ENCODE results near the gene FAM171A1. TPM values are rescaled to one million over a fixed set of nuclear protein-coding genes. Genes with fewer than 3 reads are reported as not detected.

FAM171A1 gene
- total RNA-seq, 1 donor from 2014 or later = 27.7 TPM

- intact Hi-C loops (cut with DNase I) = no loop called here
- Histone ChIP-seq H3K9me3 (no peaks in the 10 kb centered on the region), H3K36me3 (no peaks in the 10 kb centered on the region), H3K4me3 (no peak overlapping the region), H3K27me3 (no peaks in the 10 kb centered on the region), H3K4me1 (no peaks in the 10 kb centered on the region), H3K27ac (no peak overlapping the region)
- TF ChIP-seq, protein P1, sequence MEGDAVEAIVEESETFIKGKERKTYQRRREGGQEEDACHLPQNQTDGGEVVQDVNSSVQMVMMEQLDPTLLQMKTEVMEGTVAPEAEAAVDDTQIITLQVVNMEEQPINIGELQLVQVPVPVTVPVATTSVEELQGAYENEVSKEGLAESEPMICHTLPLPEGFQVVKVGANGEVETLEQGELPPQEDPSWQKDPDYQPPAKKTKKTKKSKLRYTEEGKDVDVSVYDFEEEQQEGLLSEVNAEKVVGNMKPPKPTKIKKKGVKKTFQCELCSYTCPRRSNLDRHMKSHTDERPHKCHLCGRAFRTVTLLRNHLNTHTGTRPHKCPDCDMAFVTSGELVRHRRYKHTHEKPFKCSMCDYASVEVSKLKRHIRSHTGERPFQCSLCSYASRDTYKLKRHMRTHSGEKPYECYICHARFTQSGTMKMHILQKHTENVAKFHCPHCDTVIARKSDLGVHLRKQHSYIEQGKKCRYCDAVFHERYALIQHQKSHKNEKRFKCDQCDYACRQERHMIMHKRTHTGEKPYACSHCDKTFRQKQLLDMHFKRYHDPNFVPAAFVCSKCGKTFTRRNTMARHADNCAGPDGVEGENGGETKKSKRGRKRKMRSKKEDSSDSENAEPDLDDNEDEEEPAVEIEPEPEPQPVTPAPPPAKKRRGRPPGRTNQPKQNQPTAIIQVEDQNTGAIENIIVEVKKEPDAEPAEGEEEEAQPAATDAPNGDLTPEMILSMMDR (IDR thresholded peaks at IDR 0.05) = no peak
- no peak for DNase-seq (ENCODE audit: low spot score in 2 of 2)
Measured at GRCh38 chr10:15225511-15225910, 145.6 kb downstream of the FAM171A1 start.

DNA sequence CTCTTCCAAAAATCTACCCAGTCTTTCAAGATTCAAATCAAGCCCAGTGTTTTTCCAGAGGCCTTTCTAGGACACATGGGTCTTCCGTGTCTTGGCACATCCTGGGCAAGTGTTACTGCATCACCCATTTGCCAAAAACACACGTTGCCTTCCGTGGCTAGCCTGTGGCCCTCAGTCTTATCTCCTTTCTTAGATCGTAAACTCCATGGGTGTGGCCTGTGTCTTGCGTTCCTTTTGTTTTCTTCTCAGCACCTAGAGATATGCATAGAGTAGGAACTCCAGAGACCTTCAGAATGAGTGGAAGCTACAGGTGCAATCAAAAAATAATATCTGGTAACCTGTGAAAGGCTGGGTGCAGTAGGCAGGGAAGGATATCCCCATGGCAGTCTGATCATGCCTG is 146.1 kb downstream of the FAM171A1 start:
- DNase-seq (ENCODE audit: low spot score in 2 of 2) = no peak
- intact Hi-C loops (cut with DNase I) = no loop called here
- TF ChIP-seq, protein P1 (IDR thresholded peaks at IDR 0.05) = no peak
- H3K9me3 ChIP-seq = no peaks in the 10 kb centered on the region
- no peaks in the 10 kb centered on the region for H3K27me3 ChIP-seq
- H3K4me1 ChIP-seq = no peaks in the 10 kb centered on the region
- no peak overlapping the region for H3K4me3 ChIP-seq
- no peaks in the 10 kb centered on the region for H3K36me3 ChIP-seq
- H3K27ac ChIP-seq = no peak overlapping the region

GRCh38 chr10:15223174-15223573 is 147.9 kb downstream of the FAM171A1 start:
- intact Hi-C loops (cut with DNase I) = no loop called here
- H3K27me3 ChIP-seq = no peaks in the 10 kb centered on the region
- TF ChIP-seq, protein P1 (IDR thresholded peaks at IDR 0.05) = no peak
- no peak for DNase-seq (ENCODE audit: low spot score in 2 of 2)
- H3K36me3 ChIP-seq = no peaks in the 10 kb centered on the region
- no peak overlapping the region for H3K4me3 ChIP-seq
- no peaks in the 10 kb centered on the region for H3K9me3 ChIP-seq
- H3K27ac ChIP-seq = no peak overlapping the region
- no peaks in the 10 kb centered on the region for H3K4me1 ChIP-seq

DNA sequence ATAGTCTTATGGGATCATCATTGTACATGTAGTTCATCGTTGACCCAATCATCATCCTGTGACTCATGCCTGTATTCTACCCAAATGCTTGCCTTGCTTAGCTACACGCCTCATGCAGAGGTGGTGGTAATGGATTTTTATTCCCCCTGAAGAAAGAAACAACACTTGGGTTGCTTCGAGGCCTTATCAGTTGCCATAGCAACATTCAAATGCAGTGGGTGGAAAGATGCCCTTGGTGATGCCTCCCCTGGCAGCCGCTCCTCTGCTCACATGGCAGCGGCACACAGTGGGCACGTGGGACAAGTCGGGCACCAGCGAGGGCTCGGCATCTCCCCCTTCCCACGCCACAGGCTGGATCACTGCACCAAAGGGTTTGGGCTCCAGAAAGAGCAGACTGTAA is 148.6 kb downstream of the FAM171A1 start:
- TF ChIP-seq, protein P1 (IDR thresholded peaks at IDR 0.05) = no peak
- intact Hi-C loops (cut with DNase I) = no loop called here
- Histone ChIP-seq H3K36me3 (no peaks in the 10 kb centered on the region), H3K4me3 (no peak overlapping the region), H3K27ac (no peak overlapping the region), H3K9me3 (no peaks in the 10 kb centered on the region), H3K27me3 (no peaks in the 10 kb centered on the region), H3K4me1 (no peaks in the 10 kb centered on the region)
- no peak for DNase-seq (ENCODE audit: low spot score in 2 of 2)

DNA sequence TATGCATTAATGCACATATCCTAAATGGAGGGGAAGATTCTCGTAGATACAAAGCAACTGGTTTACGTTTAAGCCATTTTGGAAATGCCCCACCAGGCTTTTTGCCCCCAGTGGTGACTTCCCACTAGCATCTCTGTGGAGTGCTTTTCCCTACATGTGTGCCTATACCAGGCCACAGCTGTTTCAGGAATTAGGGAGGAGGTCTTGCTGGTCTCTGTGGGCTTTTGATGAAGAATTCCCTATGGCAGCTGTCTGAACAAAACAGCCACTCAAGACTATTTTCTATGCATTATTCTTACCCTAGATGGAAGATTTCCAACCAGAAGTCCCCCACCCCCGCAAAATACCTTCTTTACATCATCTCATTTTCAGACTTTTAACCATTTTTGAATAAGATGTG is 150.6 kb downstream of the FAM171A1 start:
- TF ChIP-seq, protein P1 (IDR thresholded peaks at IDR 0.05) = no peak
- intact Hi-C loops (cut with DNase I) = no loop called here
- Histone ChIP-seq H3K36me3 (no peaks in the 10 kb centered on the region), H3K27me3 (no peaks in the 10 kb centered on the region), H3K27ac (no peak overlapping the region), H3K4me3 (no peak overlapping the region), H3K4me1 (no peaks in the 10 kb centered on the region), H3K9me3 (no peaks in the 10 kb centered on the region)
- no peak for DNase-seq (ENCODE audit: low spot score in 2 of 2)

- H3K27ac ChIP-seq = no peak overlapping the region
- no peaks in the 10 kb centered on the region for H3K9me3 ChIP-seq
- peaks cover 0 to 5% of the 10 kb centered on the region in 2 donors for H3K36me3 ChIP-seq
- no peak for DNase-seq (ENCODE audit: low spot score in 2 of 2)
- no peaks in the 10 kb centered on the region for H3K27me3 ChIP-seq
- H3K4me3 ChIP-seq = no peak overlapping the region
- TF ChIP-seq, protein P1 (IDR thresholded peaks at IDR 0.05) = no peak
- intact Hi-C loops (cut with DNase I) = no loop called here
- H3K4me1 ChIP-seq = no peaks in the 10 kb centered on the region
Measured at GRCh38 chr10:15216700-15217099, 154.4 kb downstream of the FAM171A1 start.

All from ascending aorta (tissue), 2 donors.